ENCODE measurements around the gene ANKH.

The ANKH gene

GRCh38 chr5:14759744-14760547 lies 111.6 kb downstream of the ANKH start:
- DNase-seq = no peak

DNA sequence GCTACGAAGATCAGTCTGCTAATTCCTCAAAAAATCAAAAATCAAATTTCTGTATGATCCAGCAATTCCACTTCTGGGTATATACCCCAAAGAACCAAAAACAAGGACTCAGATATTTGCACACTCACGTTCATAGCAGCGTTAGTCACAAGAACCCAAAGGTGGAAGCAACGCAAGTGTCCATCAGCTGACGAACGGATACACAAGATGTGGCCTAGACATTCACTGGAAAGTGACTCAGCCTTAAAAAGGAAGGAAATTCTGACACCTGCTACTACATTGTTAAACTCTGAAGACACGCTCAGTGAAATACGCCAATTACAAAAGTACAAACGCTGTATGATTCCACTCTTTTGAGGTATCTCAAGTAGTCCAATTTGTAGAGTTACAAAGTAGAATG lies 113.7 kb downstream of the ANKH start:
- no peak for DNase-seq

GRCh38 chr5:14756478-14756877 lies 115.1 kb downstream of the ANKH start:
- no peak for DNase-seq

DNA sequence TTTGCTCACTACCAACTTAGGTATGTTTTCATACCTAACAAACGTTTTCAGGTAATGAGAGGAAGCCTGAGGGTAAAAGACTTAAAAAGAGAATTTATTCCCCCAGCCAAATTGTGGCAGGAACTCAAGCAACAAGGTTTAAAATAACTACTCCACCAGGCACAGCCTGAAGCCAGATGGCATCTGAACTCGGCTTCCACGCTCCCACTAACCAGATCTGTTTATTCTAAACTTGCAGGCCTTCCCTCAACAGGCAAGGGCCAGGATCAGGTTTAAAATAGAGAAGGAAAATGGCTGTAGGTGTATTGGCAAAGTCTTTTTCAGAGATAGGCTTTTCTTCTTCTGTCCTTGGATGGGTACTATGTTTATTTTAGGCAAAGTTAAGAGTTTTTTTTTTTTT lies 117.6 kb downstream of the ANKH start:
- no peak for DNase-seq

GRCh38 chr5:14753292-14753691 lies 118.3 kb downstream of the ANKH start:
- DNase-seq = no peak

DNA sequence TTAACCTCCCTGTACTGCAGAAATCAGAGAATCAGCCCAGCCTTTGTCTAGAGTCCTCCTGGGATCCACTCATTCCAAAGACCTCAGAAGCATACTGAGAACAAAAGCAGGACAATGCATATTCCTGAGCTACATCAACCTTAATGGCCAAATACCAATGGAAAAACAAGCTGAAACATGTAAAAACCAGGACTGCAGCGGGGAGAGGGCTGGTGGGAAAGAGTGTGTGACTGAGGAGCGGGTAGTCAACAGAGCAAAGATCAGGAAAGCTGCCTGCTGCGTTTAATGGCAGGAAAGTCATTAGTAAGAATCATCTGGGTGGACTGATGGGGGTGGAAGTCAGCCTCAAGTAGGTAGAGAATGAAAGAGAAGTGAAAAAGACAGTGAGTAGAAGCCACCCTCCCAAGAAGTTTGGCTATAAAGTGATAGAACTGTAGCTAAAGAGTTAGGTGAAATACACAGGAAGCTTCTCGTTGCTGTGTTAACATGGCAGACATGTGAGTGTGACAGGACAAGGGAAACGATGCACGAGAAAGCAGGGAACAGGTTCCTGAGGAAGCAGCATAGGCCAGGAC lies 119.0 kb downstream of the ANKH start:
- no peak for DNase-seq

DNA sequence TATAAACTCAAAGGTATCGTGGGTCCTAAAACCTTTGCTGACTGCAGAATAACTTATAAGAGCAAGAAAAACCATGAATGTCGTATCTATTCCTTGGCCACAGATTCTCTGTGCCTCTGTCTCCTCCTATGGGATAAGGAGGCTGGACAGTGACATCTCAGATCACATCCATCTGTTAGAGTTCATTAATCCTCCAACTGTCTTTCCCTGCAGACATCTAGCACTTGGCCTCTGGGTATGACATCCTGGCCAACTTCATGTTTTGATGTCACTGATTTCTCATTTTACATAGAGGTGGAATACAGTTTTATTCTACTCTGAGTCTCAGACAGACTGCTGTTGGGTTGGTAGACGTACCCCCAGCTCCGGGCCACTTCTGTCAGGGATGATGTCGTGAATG lies 120.9 kb downstream of the ANKH start:
- DNase-seq = no peak

GRCh38 chr5:14749579-14750101 lies 121.9 kb downstream of the ANKH start:
- DNase-seq = no peak

GRCh38 chr5:14748180-14748900 lies 123.2 kb downstream of the ANKH start:
- DNase-seq = no peak

- no peak for DNase-seq
Observed at GRCh38 chr5:14745753-14746152, 125.8 kb downstream of the ANKH start.

DNA sequence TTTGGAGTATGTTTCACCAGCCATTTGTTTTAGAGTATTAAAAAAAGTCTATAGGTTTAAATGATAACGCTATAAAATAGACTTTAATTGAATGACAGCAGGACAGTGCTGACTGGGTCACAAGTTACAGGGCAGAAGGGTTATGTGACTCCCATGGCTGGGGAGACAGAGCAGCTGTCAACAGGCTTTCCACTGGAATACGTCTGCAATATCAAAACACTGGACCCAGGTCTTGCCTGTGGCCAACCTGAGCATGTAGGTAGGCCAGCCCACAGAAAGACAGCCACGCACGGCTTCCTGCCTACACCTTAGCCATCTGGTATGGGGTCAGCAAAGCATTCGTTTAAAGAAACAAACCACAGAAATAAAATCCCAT lies 126.4 kb downstream of the ANKH start:
- DNase-seq = no peak

DNA sequence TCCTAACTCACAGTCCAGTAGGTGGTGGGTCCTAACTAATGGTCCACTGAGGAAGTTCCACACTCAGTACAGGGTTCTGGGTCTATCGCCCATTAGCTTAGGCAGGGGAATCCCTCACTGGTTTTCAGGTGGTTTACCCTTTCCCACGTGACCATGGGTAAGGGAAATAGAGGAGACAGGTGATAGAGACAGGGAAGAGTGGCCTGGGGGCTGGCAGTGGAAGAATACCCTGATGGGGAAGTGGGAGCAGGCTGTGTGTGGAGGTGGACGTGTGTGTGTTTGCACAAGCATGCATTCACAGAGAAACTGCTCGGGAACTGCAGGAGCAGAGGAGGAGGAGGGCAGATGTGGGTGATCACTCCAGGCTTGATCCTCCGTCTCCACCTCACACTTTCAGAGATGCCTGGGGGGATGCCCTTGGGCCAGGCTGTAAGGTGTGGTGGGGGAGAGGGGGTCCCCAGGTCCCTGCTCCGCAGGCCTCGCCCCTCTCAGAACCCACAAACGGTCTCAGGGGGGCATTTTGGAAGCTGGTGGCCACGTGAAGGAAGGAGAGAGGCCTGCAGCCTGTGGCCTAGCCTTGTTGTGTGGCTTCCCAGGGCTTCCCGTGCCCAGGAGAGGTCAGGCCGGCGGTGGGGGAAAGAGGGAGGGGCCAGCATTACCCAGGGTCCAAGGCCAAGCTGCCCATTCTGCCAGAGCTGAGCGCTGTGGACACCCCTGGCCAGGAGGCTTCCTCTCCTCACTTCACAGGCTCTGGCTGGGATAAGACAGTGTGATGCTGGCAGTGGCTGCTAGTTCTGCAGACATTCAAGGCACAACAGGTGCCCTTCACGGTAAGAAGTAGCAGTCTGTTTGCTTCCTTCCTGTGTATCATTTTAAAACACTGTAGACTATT lies 127.0 kb downstream of the ANKH start:
- no peak for DNase-seq

GRCh38 chr5:14743601-14744295 lies 127.8 kb downstream of the ANKH start:
- DNase-seq = no peak

DNA sequence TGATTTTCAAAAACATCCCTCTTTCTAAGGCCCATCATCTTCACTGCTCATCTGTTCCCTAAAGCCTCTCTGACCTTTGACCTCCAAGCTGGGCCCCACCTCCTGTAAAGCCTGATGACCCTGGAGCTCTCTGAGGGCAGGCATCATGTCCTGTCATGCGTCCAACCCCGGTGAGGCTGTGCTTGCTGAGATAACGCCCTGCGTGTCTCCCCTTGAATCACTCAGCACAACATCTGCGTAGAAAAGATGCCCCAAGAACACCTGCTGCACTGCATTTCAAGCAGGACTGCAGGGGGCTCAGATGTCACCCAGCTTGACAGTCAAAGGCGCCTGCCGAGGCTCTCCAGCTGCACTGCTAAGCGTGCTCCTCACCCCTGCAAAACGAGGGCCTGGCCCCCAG lies 129.1 kb downstream of the ANKH start:
- DNase-seq = peak; percentile 10

DNA sequence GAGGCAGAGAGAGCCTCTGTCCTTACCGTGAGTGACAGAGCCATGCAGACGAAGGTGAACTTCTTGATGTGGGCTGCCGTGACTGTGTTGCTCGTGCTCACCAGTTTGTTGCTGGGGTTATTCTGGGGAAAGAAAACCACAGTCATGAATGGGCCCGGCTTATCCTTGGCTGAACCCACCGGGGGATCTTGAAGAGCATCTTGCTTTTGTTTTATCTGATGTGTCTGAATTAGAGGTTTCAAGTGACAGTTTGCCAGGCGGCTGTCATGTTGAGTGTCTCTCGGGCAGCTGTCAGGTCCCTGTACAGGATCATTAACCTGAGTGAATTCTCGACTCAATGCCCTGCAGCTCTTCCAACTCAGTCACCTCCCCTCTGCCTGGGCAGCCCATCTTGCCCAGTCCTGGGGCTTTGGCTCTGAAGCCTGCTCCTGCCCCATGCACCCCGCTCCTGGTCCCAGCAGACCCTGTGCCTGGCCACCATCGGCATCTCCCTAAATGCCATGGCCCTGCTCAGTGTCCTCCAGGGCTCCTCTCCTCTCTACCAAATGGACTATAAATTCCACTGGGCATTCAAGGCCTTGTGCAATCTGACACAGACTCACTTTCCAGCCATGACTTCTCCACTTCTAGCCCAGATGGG lies 129.7 kb downstream of the ANKH start:
- DNase-seq = peak; percentile 13

DNA sequence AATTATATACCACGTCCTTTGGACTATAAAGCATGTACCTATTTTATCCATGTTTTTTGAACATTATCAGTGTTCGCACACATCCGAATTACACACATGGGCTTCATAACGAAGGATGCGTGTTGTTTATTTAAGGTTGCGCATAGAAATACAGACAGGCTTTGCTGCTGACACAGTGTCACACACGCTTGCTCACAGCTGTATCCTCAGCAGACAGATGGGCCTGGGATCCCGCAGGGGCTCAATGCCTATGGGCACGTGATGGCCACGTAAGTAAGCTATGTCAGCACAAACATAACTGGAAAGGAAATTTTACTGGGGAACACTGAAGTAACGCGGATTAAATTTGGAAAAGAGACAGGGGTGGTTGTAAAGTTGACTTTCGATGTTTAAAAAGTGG lies 130.4 kb downstream of the ANKH start:
- DNase-seq = no peak

- DNase-seq = no peak
Observed at GRCh38 chr5:14739981-14740380, 131.6 kb downstream of the ANKH start.

GRCh38 chr5:14739538-14739937 lies 132.0 kb downstream of the ANKH start:
- no peak for DNase-seq

DNA sequence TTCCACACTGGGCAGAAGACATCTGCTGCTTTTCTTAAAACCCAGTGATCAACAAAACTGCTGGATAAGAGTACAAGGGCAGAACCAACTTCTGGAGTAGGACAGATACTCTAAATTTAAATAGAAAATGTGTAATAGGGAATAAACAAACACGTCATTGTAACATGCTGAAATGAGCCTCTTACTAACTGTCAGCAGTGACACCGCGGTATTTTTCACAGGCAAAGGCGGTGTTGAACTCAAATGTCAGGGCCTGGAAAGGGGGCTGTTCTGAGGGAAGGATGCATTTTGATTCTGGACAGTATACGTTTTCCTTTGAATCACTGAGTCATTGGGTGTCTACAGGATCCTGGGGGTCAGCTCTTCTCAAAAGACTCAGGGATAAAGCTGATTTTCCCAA lies 133.5 kb downstream of the ANKH start:
- DNase-seq = no peak

- no peak for DNase-seq
Observed at GRCh38 chr5:14737291-14737690, 134.3 kb downstream of the ANKH start.

- no peak for DNase-seq
Observed at GRCh38 chr5:14735944-14736343, 135.6 kb downstream of the ANKH start.
